ENCODE results near the gene UPF3A.
"Not testable (repeated sequence)": the region's sequence is repeated elsewhere in the genome, so short reads cannot be mapped to it uniquely, and the experiment has no call there.

DNA sequence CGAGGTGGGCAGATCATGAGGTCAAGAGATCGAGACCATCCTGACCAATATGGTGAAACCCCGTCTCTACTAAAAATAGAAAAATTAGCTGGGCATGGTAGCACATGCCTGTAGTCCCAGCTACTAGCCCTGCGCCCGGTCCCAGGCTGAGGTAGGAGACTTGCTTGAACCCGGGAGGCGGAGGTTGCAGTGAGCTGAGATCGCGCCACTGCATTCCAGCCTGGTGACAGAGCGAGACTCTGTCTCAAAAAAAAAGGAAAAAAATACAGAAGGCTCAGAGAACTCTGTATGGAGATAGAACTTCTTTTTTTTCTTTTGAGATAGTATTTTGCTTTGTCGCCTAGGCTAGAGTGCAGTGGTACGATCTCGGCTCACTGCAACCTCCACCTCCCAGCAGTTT is 17.1 kb upstream of the UPF3A start:
- not testable (repeated sequence) for TF ChIP-seq EZH2 (IDR thresholded peaks at IDR 0.05; ENCODE audit: borderline replicate concordance, low read length)
- TF ChIP-seq, protein P1, sequence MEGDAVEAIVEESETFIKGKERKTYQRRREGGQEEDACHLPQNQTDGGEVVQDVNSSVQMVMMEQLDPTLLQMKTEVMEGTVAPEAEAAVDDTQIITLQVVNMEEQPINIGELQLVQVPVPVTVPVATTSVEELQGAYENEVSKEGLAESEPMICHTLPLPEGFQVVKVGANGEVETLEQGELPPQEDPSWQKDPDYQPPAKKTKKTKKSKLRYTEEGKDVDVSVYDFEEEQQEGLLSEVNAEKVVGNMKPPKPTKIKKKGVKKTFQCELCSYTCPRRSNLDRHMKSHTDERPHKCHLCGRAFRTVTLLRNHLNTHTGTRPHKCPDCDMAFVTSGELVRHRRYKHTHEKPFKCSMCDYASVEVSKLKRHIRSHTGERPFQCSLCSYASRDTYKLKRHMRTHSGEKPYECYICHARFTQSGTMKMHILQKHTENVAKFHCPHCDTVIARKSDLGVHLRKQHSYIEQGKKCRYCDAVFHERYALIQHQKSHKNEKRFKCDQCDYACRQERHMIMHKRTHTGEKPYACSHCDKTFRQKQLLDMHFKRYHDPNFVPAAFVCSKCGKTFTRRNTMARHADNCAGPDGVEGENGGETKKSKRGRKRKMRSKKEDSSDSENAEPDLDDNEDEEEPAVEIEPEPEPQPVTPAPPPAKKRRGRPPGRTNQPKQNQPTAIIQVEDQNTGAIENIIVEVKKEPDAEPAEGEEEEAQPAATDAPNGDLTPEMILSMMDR (conservative IDR thresholded peaks at IDR 0.05 in 1 of 2, IDR thresholded peaks at IDR 0.05 in 1 of 2; ENCODE audit: extremely low read depth in 1 of 2, insufficient read depth in 1 of 2, low read depth in 1 of 2, low read length in 2 of 2), result not testable (repeated sequence)

All from mammary epithelial cell (primary cell).